Osteoblast (primary cell): Measurements from ENCODE around the gene DNAH11. TPM values are rescaled to one million over a fixed set of nuclear protein-coding genes. Genes with fewer than 3 reads are reported as not detected.

Experiments
- DNase-seq: peaks from one replicate; pipeline ENCODE4 v3.0.0; 2011; ENCODE audit warnings: low spot score, mixed read lengths; ENCODE audit not compliant: insufficient read length; ENCODE audit errors: missing footprints
- H2AFZ ChIP-seq: 2 replicates; pipeline ENCODE4 v1.6.0; 2011; ENCODE audit warnings: mild to moderate bottlenecking, low read length
- H3K27ac ChIP-seq: 2 replicates; pipeline ENCODE4 v1.5.1; 2011; ENCODE audit warnings: mild to moderate bottlenecking, low read depth, low read length, moderate library complexity
- H3K27me3 ChIP-seq: 2 replicates; pipeline ENCODE4 v1.6.0; 2012; ENCODE audit warnings: mild to moderate bottlenecking, control low read depth, inconsistent platforms, low read length, moderate library complexity; ENCODE audit not compliant: insufficient read depth
- H3K36me3 ChIP-seq: 2 replicates; pipeline ENCODE4 v1.5.1; 2011; ENCODE audit warnings: mild to moderate bottlenecking, low read length, control low read depth, moderate library complexity; ENCODE audit not compliant: insufficient read depth
- H3K4me1 ChIP-seq: 2 replicates; pipeline ENCODE4 v1.5.1; 2011; ENCODE audit warnings: mild to moderate bottlenecking, low read length, control low read depth, moderate library complexity; ENCODE audit not compliant: insufficient read depth
- H3K4me2 ChIP-seq: 2 replicates; pipeline ENCODE4 v1.6.0; 2011; ENCODE audit warnings: mild to moderate bottlenecking, low read length; ENCODE audit not compliant: insufficient read depth
- H3K4me3 ChIP-seq: fragments of 200-600 bp; sonication (generic); 3 replicates; pipeline ENCODE4 v1.5.1; 2012; ENCODE audit warnings: mild to moderate bottlenecking, low read length, inconsistent platforms; ENCODE audit not compliant: insufficient read depth
- H3K79me2 ChIP-seq: 2 replicates; pipeline ENCODE4 v1.6.0; 2012; ENCODE audit warnings: mild to moderate bottlenecking, low read length, control low read depth, inconsistent platforms; ENCODE audit not compliant: insufficient read depth
- H3K9me3 ChIP-seq: 2 replicates; pipeline ENCODE4 v1.5.1; 2011; ENCODE audit warnings: low read depth, low read length, control low read depth
- H4K20me1 ChIP-seq: 2 replicates; pipeline ENCODE4 v1.6.0; 2012; ENCODE audit warnings: mild to moderate bottlenecking, low read length, control low read depth; ENCODE audit not compliant: insufficient read depth
- CTCF ChIP-seq: IDR thresholded peaks from 2 replicates; pipeline ENCODE4 v1.5.1; 2011; ENCODE audit warnings: mild to moderate bottlenecking, low read depth, low read length, moderate library complexity; ENCODE audit errors: extremely low read depth
- total RNA-seq: library from RNA; depleted of rRNA; stranded (reverse); fragments of >200 nt; gene quantifications from 2 replicates; pipeline ENCODE4 v1.2.3, GENCODE V29; 2012

DNAH11 gene
- total RNA-seq, 1 donor, result 1.1 TPM

GRCh38 chr7:21934808-21935207 lies 392.0 kb downstream of the DNAH11 start:
- H2AFZ ChIP-seq, result no peak overlapping the region
- no peaks in the 10 kb centered on the region for H4K20me1 ChIP-seq
- peaks cover 48% of the 10 kb centered on the region for H3K79me2 ChIP-seq

DNA sequence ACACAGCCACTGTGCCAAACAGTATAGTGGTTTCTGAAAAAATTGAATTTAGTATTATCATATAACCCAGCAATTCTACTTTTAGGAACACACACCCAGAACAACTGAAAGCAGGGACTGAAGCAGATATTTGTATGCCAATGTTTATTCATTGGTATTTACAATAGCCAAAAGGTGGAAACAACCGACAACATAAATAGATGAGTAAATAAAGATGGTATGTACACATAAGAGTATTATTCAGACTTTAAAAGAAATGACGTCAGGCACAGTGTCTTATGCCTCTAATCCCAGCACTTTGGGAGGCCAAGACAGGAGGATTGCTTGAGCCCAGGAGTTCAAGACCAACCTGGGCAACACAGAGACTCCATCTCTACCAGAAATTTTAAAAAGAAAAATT lies 395.6 kb downstream of the DNAH11 start:
- H3K36me3 ChIP-seq, result no peaks in the 10 kb centered on the region
- no peak overlapping the region for H3K4me2 ChIP-seq
- no peaks in the 10 kb centered on the region for H3K27me3 ChIP-seq
- H2AFZ ChIP-seq, result no peak overlapping the region
- no peak overlapping the region for H3K27ac ChIP-seq
- no peak for DNase-seq
- H4K20me1 ChIP-seq, result no peaks in the 10 kb centered on the region
- H3K4me3 ChIP-seq, result no peak overlapping the region
- no peak for TF ChIP-seq CTCF
- H3K4me1 ChIP-seq, result peaks cover 20% of the 10 kb centered on the region
- H3K79me2 ChIP-seq, result peaks cover 76% of the 10 kb centered on the region
- H3K9me3 ChIP-seq, result no peaks in the 10 kb centered on the region

More at GRCh38 chr7:21934808-21935207, 392.0 kb downstream of the DNAH11 start:
- H3K27ac ChIP-seq, result no peak overlapping the region
- no peaks in the 10 kb centered on the region for H3K27me3 ChIP-seq
- DNase-seq, result no peak
- H3K4me2 ChIP-seq, result no peak overlapping the region
- H3K4me1 ChIP-seq, result peaks cover 9% of the 10 kb centered on the region
- H3K4me3 ChIP-seq, result no peak overlapping the region
- no peaks in the 10 kb centered on the region for H3K9me3 ChIP-seq
- no peaks in the 10 kb centered on the region for H3K36me3 ChIP-seq
- TF ChIP-seq CTCF, result no peak

- Histone ChIP-seq H3K27ac (no peak overlapping the region), H3K9me3 (no peaks in the 10 kb centered on the region), H3K4me3 (no peak overlapping the region), H3K27me3 (no peaks in the 10 kb centered on the region), H3K4me1 (peaks cover 23% of the 10 kb centered on the region), H2AFZ (no peak overlapping the region), H3K4me2 (no peak overlapping the region), H3K79me2 (peaks cover 71% of the 10 kb centered on the region), H3K36me3 (no peaks in the 10 kb centered on the region), H4K20me1 (no peaks in the 10 kb centered on the region)
- no peak for TF ChIP-seq CTCF
- no peak for DNase-seq
Measured at GRCh38 chr7:21939136-21939857, 396.5 kb downstream of the DNAH11 start.

DNA sequence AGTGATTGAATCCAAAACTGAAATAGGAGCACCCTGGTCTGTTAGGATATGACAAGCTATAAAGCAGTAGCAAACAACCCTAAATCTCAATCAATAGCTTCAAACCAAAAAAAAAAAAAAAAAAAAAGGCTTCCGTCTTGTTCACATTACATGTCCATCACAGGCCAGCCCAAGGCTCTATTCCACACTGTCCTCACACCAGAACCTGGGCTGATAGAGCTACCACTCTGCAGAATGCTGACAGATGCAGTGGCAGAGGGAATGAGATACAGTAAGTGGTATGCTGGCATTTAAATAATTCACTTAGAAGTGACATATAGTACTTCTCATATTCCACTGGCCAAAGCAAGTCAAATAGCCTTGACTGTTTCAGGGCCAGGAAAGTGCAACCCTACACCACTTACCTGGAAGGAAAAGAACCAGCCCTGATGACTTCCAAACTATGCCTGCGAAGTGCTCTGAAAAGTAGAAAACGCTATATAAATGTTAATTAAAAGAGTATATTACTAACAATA lies 397.1 kb downstream of the DNAH11 start:
- TF ChIP-seq CTCF, result no peak
- peaks cover 65% of the 10 kb centered on the region for H3K79me2 ChIP-seq
- no peaks in the 10 kb centered on the region for H3K9me3 ChIP-seq
- DNase-seq, result no peak
- H3K4me1 ChIP-seq, result peaks cover 23% of the 10 kb centered on the region
- no peaks in the 10 kb centered on the region for H3K27me3 ChIP-seq
- H2AFZ ChIP-seq, result no peak overlapping the region
- no peak overlapping the region for H3K4me2 ChIP-seq
- no peak overlapping the region for H3K27ac ChIP-seq
- no peaks in the 10 kb centered on the region for H3K36me3 ChIP-seq
- no peak overlapping the region for H3K4me3 ChIP-seq
- H4K20me1 ChIP-seq, result no peaks in the 10 kb centered on the region
